Measurements from ENCODE around the gene ST3GAL3.

The ST3GAL3 gene

GRCh38 chr1:43691871-43692815, 15.2 kb upstream of the ST3GAL3 start:
- DNase-seq: no peak
- Histone ChIP-seq H3K36me3 (peaks cover 39% of the 10 kb centered on the region), H3K4me1 (no peaks in the 10 kb centered on the region), H3K9me3 (no peaks in the 10 kb centered on the region), H3K4me3 (ENCODE audit: low read depth, low read length) (no peak overlapping the region), H3K27me3 (no peaks in the 10 kb centered on the region)
- TF ChIP-seq CTCF (IDR thresholded peaks at IDR 0.05; ENCODE audit: low read depth, low read length): no peak

GRCh38 chr1:43693371-43693770, 14.0 kb upstream of the ST3GAL3 start:
- Histone ChIP-seq H3K4me3 (ENCODE audit: low read depth, low read length) (no peak overlapping the region), H3K4me1 (no peaks in the 10 kb centered on the region), H3K9me3 (no peaks in the 10 kb centered on the region), H3K36me3 (peaks cover 39% of the 10 kb centered on the region), H3K27me3 (no peaks in the 10 kb centered on the region)
- no peak for TF ChIP-seq CTCF (IDR thresholded peaks at IDR 0.05; ENCODE audit: low read depth, low read length)
- DNase-seq: no peak

GRCh38 chr1:43699281-43699680, 8.1 kb upstream of the ST3GAL3 start:
- no peaks in the 10 kb centered on the region for H3K4me1 ChIP-seq
- TF ChIP-seq CTCF (IDR thresholded peaks at IDR 0.05; ENCODE audit: low read depth, low read length): no peak
- no peak for DNase-seq
- peaks cover 15% of the 10 kb centered on the region for H3K36me3 ChIP-seq
- no peaks in the 10 kb centered on the region for H3K9me3 ChIP-seq
- H3K4me3 ChIP-seq (ENCODE audit: low read depth, low read length): no peak overlapping the region
- H3K27me3 ChIP-seq: no peaks in the 10 kb centered on the region

GRCh38 chr1:43703836-43704235, 3.5 kb upstream of the ST3GAL3 start:
- no peaks in the 10 kb centered on the region for H3K9me3 ChIP-seq
- DNase-seq: no peak
- H3K4me1 ChIP-seq: no peaks in the 10 kb centered on the region
- no peaks in the 10 kb centered on the region for H3K27me3 ChIP-seq
- TF ChIP-seq CTCF (IDR thresholded peaks at IDR 0.05; ENCODE audit: low read depth, low read length): no peak
- H3K4me3 ChIP-seq (ENCODE audit: low read depth, low read length): no peak overlapping the region
- H3K36me3 ChIP-seq: peaks cover 4% of the 10 kb centered on the region; the same call in 1 of the 2 replicates

- Histone ChIP-seq H3K4me3 (ENCODE audit: low read depth, low read length) (no peak overlapping the region), H3K9me3 (no peaks in the 10 kb centered on the region), H3K27me3 (no peaks in the 10 kb centered on the region), H3K4me1 (no peaks in the 10 kb centered on the region), H3K36me3 (peaks cover 4% of the 10 kb centered on the region; the same call in 1 of the 2 replicates)
- TF ChIP-seq CTCF (IDR thresholded peaks at IDR 0.05; ENCODE audit: low read depth, low read length): peak; percentile 27
- no peak for DNase-seq
Observed at GRCh38 chr1:43704838-43705237, 2.5 kb upstream of the ST3GAL3 start.

GRCh38 chr1:43705334-43705733, 2.0 kb upstream of the ST3GAL3 start:
- no peaks in the 10 kb centered on the region for H3K9me3 ChIP-seq
- H3K4me1 ChIP-seq: no peaks in the 10 kb centered on the region
- no peak overlapping the region for H3K4me3 ChIP-seq (ENCODE audit: low read depth, low read length)
- no peak for DNase-seq
- TF ChIP-seq CTCF (IDR thresholded peaks at IDR 0.05; ENCODE audit: low read depth, low read length): no peak
- no peaks in the 10 kb centered on the region for H3K27me3 ChIP-seq
- peaks cover 4% of the 10 kb centered on the region; the same call in 1 of the 2 replicates for H3K36me3 ChIP-seq

All from BE2C (cell line).